GM12874 (cell line): ENCODE measurements around the gene MYOF.

Source experiments
- CTCF ChIP-seq: IDR thresholded peaks from 2 replicates; pipeline ENCODE4 v1.5.1; 2011; ENCODE audit warnings: low read depth, mild to moderate bottlenecking, control low read depth, low read length, moderate library complexity; ENCODE audit not compliant: insufficient read depth

Gene MYOF

DNA sequence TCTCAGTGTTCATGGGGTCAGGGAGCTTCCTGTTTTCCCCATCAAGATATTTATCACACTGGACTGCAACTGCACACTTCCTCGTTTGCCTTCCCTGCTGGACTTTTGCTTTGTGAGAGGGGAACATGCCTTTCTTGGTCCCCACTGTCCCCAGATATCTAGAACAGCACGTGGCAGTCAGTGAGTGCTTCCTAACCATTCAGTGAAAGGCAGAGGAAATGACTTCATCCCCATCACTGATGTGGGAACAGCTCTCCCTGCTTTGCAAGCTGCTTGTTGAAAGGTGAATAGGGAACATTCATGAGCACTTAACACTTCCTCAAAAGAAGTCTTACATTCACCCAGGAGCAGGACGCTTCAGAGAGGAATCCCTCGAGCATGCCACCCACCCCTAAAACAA is 135.4 kb downstream of the MYOF start:
- no peak for TF ChIP-seq CTCF

GRCh38 chr10:93346108-93346507 is 136.0 kb downstream of the MYOF start:
- no peak for TF ChIP-seq CTCF

DNA sequence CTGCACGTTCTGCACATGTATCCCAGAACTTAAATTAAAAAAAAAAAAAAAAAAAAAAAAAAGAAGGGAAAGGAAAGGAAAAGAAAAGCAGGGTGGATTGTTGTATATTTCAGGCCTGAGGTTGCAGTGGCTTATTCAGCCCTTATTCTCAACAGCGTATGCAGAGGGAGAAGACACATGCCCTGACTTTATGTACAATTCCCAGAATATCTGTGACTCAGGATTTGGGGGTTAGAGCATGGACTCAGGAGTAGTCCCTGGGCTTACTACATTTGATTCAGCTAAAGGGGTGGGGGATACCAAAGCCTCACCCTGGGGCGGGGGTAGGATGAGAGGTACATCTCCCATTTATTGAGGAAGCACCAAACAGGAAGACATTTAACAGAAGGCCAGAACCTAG is 137.4 kb downstream of the MYOF start:
- no peak for TF ChIP-seq CTCF

- TF ChIP-seq CTCF = no peak
Measured at GRCh38 chr10:93342921-93343320, 139.2 kb downstream of the MYOF start.

DNA sequence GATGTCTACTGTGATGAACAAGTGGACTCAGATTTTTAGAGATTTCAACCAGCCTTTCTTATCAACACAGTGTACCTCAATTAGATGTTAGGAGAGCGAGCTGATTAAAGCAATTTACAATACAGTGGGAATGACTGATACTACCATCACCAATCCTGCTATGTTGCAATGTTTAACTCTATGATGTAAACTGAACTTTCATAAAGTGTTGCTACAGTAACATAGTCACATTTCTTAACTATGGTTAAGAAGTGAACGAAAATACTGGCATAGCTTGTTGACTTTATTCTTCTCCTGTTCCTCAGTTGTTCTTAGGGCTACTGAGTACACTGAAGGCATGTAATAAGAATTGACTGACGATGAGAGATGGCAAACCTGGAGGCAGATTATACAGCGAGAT is 139.8 kb downstream of the MYOF start:
- no peak for TF ChIP-seq CTCF

DNA sequence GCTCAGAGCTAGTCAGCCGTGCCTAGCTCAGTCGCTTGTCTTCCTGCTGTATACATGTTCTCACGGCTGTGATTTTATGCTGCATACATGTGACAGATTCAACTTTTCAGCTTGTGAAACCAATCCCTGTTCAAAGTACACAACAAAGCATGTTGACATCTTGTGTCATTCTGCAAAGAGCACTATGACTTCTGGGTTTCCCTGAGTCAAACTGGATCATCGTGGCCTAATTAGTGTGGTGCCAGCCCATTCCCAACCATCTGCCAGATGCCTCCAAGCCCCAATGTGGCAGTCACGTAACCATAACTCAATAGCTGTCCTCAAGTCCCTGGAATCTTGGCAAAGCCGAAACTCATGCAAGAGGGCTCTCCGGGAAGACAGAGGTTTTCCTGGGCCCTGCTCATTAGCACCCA is 144.8 kb downstream of the MYOF start:
- TF ChIP-seq CTCF = no peak

GRCh38 chr10:93336678-93337077 is 145.5 kb downstream of the MYOF start:
- no peak for TF ChIP-seq CTCF

GRCh38 chr10:93336110-93336509 is 146.0 kb downstream of the MYOF start:
- no peak for TF ChIP-seq CTCF
